ENCODE measurements around the gene HADH. TPM values are rescaled to one million over a fixed set of nuclear protein-coding genes. Genes with fewer than 3 reads are reported as not detected.

Gene HADH
- polyA plus RNA-seq (2011; rRNA removed) (22.6 and 25.9 TPM in 2 replicates), polyA minus RNA-seq (2011; rRNA and poly(A)+ RNA removed) (12.0 and 12.5 TPM in 2 replicates)

DNA sequence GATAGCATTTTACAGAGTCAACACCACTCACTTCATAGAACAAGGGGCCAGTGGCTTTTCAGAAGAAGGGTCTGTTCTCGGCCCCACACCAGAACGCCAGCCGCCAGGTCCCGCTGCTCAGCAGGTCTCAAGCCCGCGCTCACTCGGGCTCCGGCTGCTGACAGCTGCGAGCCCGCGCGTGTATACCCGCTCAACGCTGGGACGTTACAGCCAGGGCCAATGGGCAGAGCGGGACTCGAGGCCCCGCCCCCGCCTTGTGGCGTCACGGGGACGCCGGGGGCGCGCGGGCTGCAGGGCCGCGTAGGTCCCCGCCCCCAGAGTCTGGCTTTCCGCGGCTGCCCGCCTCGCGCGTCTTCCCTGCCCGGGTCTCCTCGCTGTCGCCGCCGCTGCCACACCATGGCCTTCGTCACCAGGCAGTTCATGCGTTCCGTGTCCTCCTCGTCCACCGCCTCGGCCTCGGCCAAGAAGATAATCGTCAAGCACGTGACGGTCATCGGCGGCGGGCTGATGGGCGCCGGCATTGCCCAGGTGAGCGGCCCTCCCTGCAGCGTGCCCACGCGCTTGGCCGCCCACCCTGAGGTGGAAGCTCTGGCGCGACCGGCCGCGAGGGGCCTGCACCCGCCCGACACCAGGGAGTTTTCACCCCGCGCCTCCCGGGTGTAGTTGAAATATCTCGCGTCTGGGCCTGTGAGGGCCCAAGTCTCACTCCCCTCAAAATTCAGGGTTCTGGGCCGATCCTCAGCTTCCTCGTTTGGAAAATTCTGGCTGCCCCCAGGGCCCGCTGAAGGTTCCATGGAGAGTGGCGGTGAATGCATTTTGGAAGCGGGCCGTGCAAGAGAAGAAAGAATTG lies at the start of gene HADH:
HADH (plus strand) TSS at position 353 of the 850 bp plus-strand sequence; CDS start at position 397, 44 bp downstream.
- DNase-seq (ENCODE audit: low read depth), result peak; percentile 44
- H3K4me3 ChIP-seq (ENCODE audit: low read depth, low read length), result peak within 1 kb of the TSS; percentile 83
- ChIA-PET POLR2A (interaction anchor here (0.6 kb wide), 1 partner anchor 11 kb away, joined by 3 read pairs; no protein-coding TSS in a partner anchor), CTCF (interaction anchor here (1.6 kb wide), 1 partner anchor 232 kb away, joined by 4 read pairs; no protein-coding TSS in a partner anchor)
- no peaks in the 10 kb centered on the region for H3K27me3 ChIP-seq (ENCODE audit: control insufficient read depth, insufficient read depth, low read length)
- H3K36me3 ChIP-seq (ENCODE audit: control insufficient read depth, insufficient read depth, low read length), result no peaks in the 10 kb centered on the region
- TF ChIP-seq, protein P1, sequence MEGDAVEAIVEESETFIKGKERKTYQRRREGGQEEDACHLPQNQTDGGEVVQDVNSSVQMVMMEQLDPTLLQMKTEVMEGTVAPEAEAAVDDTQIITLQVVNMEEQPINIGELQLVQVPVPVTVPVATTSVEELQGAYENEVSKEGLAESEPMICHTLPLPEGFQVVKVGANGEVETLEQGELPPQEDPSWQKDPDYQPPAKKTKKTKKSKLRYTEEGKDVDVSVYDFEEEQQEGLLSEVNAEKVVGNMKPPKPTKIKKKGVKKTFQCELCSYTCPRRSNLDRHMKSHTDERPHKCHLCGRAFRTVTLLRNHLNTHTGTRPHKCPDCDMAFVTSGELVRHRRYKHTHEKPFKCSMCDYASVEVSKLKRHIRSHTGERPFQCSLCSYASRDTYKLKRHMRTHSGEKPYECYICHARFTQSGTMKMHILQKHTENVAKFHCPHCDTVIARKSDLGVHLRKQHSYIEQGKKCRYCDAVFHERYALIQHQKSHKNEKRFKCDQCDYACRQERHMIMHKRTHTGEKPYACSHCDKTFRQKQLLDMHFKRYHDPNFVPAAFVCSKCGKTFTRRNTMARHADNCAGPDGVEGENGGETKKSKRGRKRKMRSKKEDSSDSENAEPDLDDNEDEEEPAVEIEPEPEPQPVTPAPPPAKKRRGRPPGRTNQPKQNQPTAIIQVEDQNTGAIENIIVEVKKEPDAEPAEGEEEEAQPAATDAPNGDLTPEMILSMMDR (IDR thresholded peaks at IDR 0.05; ENCODE audit: insufficient read depth, low read depth, low read length), result no peak

DNA sequence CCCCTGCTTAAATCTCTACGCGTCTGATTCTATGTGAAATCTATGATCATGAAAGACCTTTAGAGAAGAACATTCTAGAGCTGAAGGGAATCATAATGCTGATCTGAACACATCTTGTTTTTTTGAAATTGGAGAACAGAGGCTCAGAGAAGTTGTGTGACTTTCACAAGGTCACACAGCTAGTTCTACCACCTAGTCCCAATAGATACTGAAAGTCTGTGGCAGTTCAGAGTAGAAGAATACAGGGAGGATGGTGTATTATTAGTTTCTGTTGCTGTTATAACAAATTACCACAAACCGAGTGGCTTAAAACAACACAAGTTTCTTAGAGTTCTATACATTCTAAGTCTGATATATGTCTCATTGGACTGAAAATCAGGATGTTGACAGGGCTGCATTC lies 43.9 kb upstream of the HADH start:
- ChIA-PET CTCF (no interaction called here), POLR2A (no interaction called here)
- TF ChIP-seq, protein P1 (IDR thresholded peaks at IDR 0.05; ENCODE audit: insufficient read depth, low read depth, low read length), result no peak
- no peaks in the 10 kb centered on the region for H3K36me3 ChIP-seq (ENCODE audit: control insufficient read depth, insufficient read depth, low read length)
- DNase-seq (ENCODE audit: low read depth), result no peak
- H3K27me3 ChIP-seq (ENCODE audit: control insufficient read depth, insufficient read depth, low read length), result no peaks in the 10 kb centered on the region
- H3K4me3 ChIP-seq (ENCODE audit: low read depth, low read length), result no peak overlapping the region

GRCh38 chr4:107950746-107951540 lies 38.7 kb upstream of the HADH start:
- H3K4me3 ChIP-seq (ENCODE audit: low read depth, low read length), result no peak overlapping the region
- ChIA-PET CTCF (no interaction called here), POLR2A (no interaction called here)
- H3K36me3 ChIP-seq (ENCODE audit: control insufficient read depth, insufficient read depth, low read length), result no peaks in the 10 kb centered on the region; the same call in 1 of the 2 replicates
- H3K27me3 ChIP-seq (ENCODE audit: control insufficient read depth, insufficient read depth, low read length), result no peaks in the 10 kb centered on the region
- TF ChIP-seq, protein P1 (IDR thresholded peaks at IDR 0.05; ENCODE audit: insufficient read depth, low read depth, low read length), result no peak
- no peak for DNase-seq (ENCODE audit: low read depth)

DNA sequence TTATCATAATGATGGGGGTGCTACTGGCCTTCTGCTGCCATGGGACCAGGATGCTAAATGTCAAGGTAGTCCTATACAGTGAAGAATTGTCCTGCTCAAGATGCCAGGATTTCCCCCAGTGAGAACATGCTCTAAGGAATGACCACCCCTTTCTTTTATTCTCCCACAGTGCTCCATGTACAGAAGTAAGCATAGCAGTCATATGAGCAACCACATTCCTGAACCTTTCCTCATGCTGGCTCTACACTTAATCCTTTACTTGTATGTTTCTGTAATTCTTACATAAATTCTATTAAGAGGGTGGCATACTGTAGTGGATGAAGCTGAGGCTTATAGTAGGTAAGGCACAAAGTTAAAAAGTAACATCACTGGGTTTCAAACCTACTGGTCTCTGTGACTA lies 38.1 kb upstream of the HADH start:
- Histone ChIP-seq H3K36me3 (ENCODE audit: control insufficient read depth, insufficient read depth, low read length) (no peaks in the 10 kb centered on the region; the same call in 1 of the 2 replicates), H3K4me3 (ENCODE audit: low read depth, low read length) (no peak overlapping the region), H3K27me3 (ENCODE audit: control insufficient read depth, insufficient read depth, low read length) (no peaks in the 10 kb centered on the region)
- DNase-seq (ENCODE audit: low read depth), result peak; percentile 36
- ChIA-PET CTCF (interaction anchor here (0.6 kb wide), 1 partner anchor 19 kb away, joined by 3 read pairs; no protein-coding TSS in a partner anchor), POLR2A (no interaction called here)
- TF ChIP-seq, protein P1 (IDR thresholded peaks at IDR 0.05; ENCODE audit: insufficient read depth, low read depth, low read length), result no peak

DNA sequence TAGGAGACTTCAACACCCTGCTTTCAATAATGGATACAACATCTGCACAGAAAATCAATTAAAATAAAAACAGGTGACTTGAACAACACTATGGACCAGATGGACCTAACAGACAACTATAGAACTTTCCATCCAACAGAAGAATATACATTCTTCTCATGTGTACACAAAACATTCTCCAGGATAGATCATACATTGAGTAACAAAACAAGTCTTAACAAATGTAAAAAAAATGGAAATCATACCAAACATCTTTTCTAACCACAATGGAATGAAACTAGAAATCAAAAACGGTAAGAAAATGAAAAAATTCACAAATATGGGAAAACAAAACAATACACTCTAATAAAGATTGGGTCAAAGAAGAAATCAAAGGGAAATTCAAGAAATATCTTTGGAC lies 33.7 kb upstream of the HADH start:
- Histone ChIP-seq H3K36me3 (ENCODE audit: control insufficient read depth, insufficient read depth, low read length) (no peaks in the 10 kb centered on the region; the same call in 1 of the 2 replicates), H3K27me3 (ENCODE audit: control insufficient read depth, insufficient read depth, low read length) (no peaks in the 10 kb centered on the region), H3K4me3 (ENCODE audit: low read depth, low read length) (no peak overlapping the region)
- ChIA-PET POLR2A (no interaction called here), CTCF (no interaction called here)
- TF ChIP-seq, protein P1 (IDR thresholded peaks at IDR 0.05; ENCODE audit: insufficient read depth, low read depth, low read length), result no peak
- no peak for DNase-seq (ENCODE audit: low read depth)
